Type B pancreatic cell (in vitro differentiated cells): ENCODE data around the gene LCMT1. TPM values are rescaled to one million over a fixed set of nuclear protein-coding genes. Genes with fewer than 3 reads are reported as not detected.
A peak's percentile ranks its signal among the peaks of the same experiment; 100 is the strongest.

Experiments
- DNase-seq: peaks from one replicate; pipeline ENCODE4 v3.0.0; 2021; ENCODE audit warnings: mixed read lengths; ENCODE audit not compliant: unreplicated experiment; ENCODE audit errors: extremely low spot score
- H3K27ac Mint-ChIP-seq: 2 replicates; pipeline ENCODE4 v1.8.0; 2021; ENCODE audit warnings: mild to moderate bottlenecking, mixed read lengths
- H3K27me3 Mint-ChIP-seq: 2 replicates; pipeline ENCODE4 v1.8.0; 2021; ENCODE audit warnings: mixed read lengths
- H3K36me3 Mint-ChIP-seq: 2 replicates; pipeline ENCODE4 v1.8.0; 2021; ENCODE audit warnings: mixed read lengths
- H3K4me1 Mint-ChIP-seq: one replicate; pipeline ENCODE4 v1.8.0; 2021; ENCODE audit warnings: mixed read lengths; ENCODE audit not compliant: unreplicated experiment
- H3K4me3 Mint-ChIP-seq: 2 replicates; pipeline ENCODE4 v1.8.0; 2021; ENCODE audit warnings: mild to moderate bottlenecking, mixed read lengths
- H3K9me3 Mint-ChIP-seq: 2 replicates; pipeline ENCODE4 v1.8.0; 2021; ENCODE audit warnings: mixed read lengths
- total RNA-seq: library from RNA; stranded (reverse); gene quantifications from 2 replicates; pipeline ENCODE4 v1.2.1, GENCODE V29; 2021; ENCODE audit warnings: low replicate concordance
- TF ChIP-seq, protein P1 (sequence below): fragments of 200-600 bp; sonication (generic); conservative IDR thresholded peaks from 2 replicates; pipeline ENCODE4 v1.5.0; 2021; ENCODE audit warnings: antibody characterized with exemption, mild to moderate bottlenecking

The LCMT1 gene
- total RNA-seq, 1 donor from 2014 or later: 65.7 TPM

DNA sequence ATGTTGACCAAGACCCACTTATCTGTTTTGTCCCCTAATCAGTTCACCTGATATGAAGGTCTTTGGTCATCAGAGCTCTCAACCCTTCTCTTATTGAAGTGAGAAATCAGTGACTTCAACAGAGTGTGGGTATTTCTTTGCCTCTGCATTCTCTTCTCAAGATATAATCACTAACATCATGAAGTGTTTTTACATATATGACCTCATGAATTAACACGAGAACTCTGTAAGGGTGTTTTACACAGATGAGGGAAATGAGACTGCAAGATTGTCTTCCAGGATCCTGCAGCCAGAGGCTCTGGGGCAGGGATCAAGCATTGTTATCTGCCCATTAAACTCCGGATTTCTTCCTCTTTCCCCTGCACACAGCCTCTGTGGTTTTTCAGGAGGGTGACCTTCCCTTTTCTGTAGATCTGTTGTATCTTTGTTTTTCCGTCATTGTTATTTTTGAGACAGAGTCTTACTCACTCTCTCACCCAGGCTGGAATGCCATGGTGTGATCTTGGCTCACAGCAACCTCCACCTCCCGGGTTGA is 22.7 kb downstream of the LCMT1 start:
- Mint-ChIP-seq H3K36me3 (peaks cover 18% of the 10 kb centered on the region), H3K9me3 (no peaks in the 10 kb centered on the region), H3K27me3 (no peaks in the 10 kb centered on the region), H3K4me3 (no peak overlapping the region), H3K27ac (no peak overlapping the region), H3K4me1 (no peaks in the 10 kb centered on the region)
- TF ChIP-seq, protein P1, sequence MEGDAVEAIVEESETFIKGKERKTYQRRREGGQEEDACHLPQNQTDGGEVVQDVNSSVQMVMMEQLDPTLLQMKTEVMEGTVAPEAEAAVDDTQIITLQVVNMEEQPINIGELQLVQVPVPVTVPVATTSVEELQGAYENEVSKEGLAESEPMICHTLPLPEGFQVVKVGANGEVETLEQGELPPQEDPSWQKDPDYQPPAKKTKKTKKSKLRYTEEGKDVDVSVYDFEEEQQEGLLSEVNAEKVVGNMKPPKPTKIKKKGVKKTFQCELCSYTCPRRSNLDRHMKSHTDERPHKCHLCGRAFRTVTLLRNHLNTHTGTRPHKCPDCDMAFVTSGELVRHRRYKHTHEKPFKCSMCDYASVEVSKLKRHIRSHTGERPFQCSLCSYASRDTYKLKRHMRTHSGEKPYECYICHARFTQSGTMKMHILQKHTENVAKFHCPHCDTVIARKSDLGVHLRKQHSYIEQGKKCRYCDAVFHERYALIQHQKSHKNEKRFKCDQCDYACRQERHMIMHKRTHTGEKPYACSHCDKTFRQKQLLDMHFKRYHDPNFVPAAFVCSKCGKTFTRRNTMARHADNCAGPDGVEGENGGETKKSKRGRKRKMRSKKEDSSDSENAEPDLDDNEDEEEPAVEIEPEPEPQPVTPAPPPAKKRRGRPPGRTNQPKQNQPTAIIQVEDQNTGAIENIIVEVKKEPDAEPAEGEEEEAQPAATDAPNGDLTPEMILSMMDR: no peak
- DNase-seq: no peak

DNA sequence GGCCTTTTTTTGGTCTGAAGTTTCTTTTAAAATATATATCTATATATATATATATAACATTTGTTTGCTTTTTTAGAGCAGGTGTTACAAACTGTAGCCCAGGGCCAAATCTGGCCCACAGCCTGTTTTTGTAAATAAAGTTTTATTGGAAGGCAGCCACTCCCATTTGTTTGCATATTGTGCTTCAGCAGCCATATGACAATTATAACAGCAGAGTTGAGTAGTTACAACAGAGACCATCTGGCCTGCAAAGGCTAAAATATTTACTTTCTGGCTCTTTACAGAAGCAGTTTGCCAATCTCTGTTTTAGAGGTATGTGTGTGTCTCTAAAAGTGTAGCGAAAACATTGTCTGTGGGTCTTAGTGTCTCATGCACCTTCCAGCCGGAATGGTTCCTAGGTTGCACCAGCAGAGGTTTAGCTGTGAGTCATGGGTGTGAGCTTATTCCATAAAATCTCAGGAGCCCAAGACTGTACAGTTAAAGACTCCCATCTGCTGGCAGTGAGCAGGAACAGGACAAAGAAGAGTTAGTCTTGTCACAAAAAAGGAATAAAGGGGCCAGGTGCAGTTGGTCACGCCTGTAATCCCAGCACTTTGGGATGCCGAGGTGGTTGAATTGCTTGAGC is 23.8 kb downstream of the LCMT1 start:
- TF ChIP-seq, protein P1: no peak
- no peaks in the 10 kb centered on the region for H3K4me1 Mint-ChIP-seq
- peaks cover 19% of the 10 kb centered on the region for H3K36me3 Mint-ChIP-seq
- no peak for DNase-seq
- H3K9me3 Mint-ChIP-seq: no peaks in the 10 kb centered on the region
- H3K27ac Mint-ChIP-seq: no peak overlapping the region
- no peak overlapping the region for H3K4me3 Mint-ChIP-seq
- H3K27me3 Mint-ChIP-seq: no peaks in the 10 kb centered on the region

DNA sequence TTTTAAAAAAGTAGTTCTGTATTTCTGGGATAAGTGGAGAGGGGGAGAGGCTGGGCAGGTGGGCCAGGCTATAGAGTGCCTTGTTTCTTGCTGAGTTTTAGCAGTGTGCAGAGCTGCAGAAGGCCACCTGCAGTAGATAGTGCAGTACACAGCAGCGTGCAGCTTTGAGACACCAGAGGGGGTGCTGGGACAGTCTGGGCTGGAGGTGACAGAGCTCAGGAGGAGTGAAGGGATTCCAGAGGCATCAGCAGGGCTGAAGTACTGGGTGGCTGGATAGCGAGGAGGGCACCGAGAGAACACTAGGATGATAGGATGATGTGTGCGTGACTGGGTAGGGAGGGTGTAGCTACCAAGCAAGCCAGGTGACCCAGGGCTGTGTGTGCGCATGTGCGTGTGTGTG is 26.6 kb downstream of the LCMT1 start:
- Mint-ChIP-seq H3K4me3 (no peak overlapping the region), H3K27me3 (no peaks in the 10 kb centered on the region), H3K4me1 (no peaks in the 10 kb centered on the region), H3K36me3 (peaks cover 32% of the 10 kb centered on the region), H3K27ac (no peak overlapping the region), H3K9me3 (no peaks in the 10 kb centered on the region)
- DNase-seq: no peak
- TF ChIP-seq, protein P1: no peak

DNA sequence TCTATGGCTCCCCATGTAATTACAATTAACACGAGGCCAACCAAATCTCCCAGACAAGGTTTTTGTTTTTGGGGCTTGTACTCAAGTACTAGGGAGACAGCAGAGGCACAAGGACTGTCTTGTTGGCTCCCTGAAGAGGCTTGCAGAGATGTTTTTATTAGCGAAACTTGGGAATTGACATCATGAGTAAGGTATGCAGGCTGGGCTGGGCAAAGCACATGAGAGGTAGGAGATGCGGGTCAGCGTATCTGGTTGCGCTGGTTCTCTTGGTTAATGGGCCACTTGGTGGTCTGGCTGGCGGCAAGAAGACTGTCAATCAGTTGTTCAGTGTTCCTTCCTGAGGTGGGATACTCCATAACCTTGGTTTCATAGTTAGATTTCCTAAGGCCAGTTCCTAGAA is 28.9 kb downstream of the LCMT1 start:
- no peaks in the 10 kb centered on the region for H3K27me3 Mint-ChIP-seq
- no peak for DNase-seq
- H3K27ac Mint-ChIP-seq: peak overlapping the region; percentile 81
- H3K4me1 Mint-ChIP-seq: no peaks in the 10 kb centered on the region
- TF ChIP-seq, protein P1: no peak
- peaks cover 22% of the 10 kb centered on the region for H3K36me3 Mint-ChIP-seq
- no peaks in the 10 kb centered on the region for H3K9me3 Mint-ChIP-seq
- no peak overlapping the region for H3K4me3 Mint-ChIP-seq

DNA sequence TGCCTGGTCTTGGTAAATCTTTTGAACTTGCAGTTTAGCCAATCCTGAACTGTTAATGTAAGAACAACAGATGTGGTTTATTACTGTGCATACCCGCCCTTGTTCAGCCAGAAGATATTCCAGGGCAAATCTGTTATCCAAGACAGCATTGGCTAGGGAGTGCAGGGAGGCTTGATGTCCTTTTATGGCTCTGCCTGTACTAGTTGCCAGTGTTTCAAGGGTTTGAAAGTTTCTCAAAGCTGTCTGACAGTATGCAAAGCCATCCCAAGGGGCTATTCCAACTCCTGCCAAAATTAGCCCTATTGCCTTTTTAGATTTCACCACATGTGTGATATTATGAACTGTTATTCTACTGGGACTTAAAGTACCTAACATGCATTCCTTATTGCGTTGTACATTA is 30.1 kb downstream of the LCMT1 start:
- Mint-ChIP-seq H3K27ac (no peak overlapping the region), H3K36me3 (peaks cover 23% of the 10 kb centered on the region), H3K4me3 (no peak overlapping the region), H3K9me3 (no peaks in the 10 kb centered on the region), H3K4me1 (no peaks in the 10 kb centered on the region), H3K27me3 (no peaks in the 10 kb centered on the region)
- no peak for DNase-seq
- TF ChIP-seq, protein P1: no peak
